Measurements from ENCODE around the gene PRKN.
"Not testable (repeated sequence)": the region's sequence is repeated elsewhere in the genome, so short reads cannot be mapped to it uniquely, and the experiment has no call there.

The PRKN gene

GRCh38 chr6:161503570-161503969 lies 1224.0 kb downstream of the PRKN start:
- Histone ChIP-seq H2AFZ (ENCODE audit: low read depth, low read length) (no peak overlapping the region), H4K20me1 (ENCODE audit: insufficient read depth, low read length) (no peaks in the 10 kb centered on the region), H3K27ac (ENCODE audit: low read length) (no peak overlapping the region), H3K79me2 (ENCODE audit: insufficient read depth, low read length) (no peaks in the 10 kb centered on the region), H3K9ac (ENCODE audit: low read depth, low read length) (no peak overlapping the region), H3K4me1 (ENCODE audit: insufficient read depth, low read length) (no peaks in the 10 kb centered on the region), H3K36me3 (ENCODE audit: insufficient read depth, low read length) (no peaks in the 10 kb centered on the region), H3K9me3 (ENCODE audit: insufficient read depth, low read length, severe bottlenecking) (no peaks in the 10 kb centered on the region), H3K4me3 (ENCODE audit: low read depth in 1 of 2, low read length in 2 of 2) (no peak overlapping the region), H3K4me2 (ENCODE audit: insufficient read depth, low read length) (no peak overlapping the region), H3K27me3 (ENCODE audit: insufficient read depth, low read length, poor library complexity) (no peaks in the 10 kb centered on the region)
- no peak for TF ChIP-seq CTCF (IDR thresholded peaks at IDR 0.05; ENCODE audit: borderline replicate concordance, extremely low read depth, low read length, poor library complexity, severe bottlenecking)
- no peak for TF ChIP-seq EZH2 (IDR thresholded peaks at IDR 0.05; ENCODE audit: borderline replicate concordance, low read depth, low read length, severe bottlenecking)
- ATAC-seq (ENCODE audit: insufficient read depth, low read depth) (no peak), DNase-seq (no peak)

GRCh38 chr6:161498881-161499280 lies 1228.7 kb downstream of the PRKN start:
- Histone ChIP-seq H3K4me2 (ENCODE audit: insufficient read depth, low read length) (no peak overlapping the region), H3K79me2 (ENCODE audit: insufficient read depth, low read length) (no peaks in the 10 kb centered on the region), H3K4me1 (ENCODE audit: insufficient read depth, low read length) (no peaks in the 10 kb centered on the region), H3K27ac (ENCODE audit: low read length) (no peak overlapping the region), H3K9ac (ENCODE audit: low read depth, low read length) (no peak overlapping the region), H3K27me3 (ENCODE audit: insufficient read depth, low read length, poor library complexity) (no peaks in the 10 kb centered on the region), H3K36me3 (ENCODE audit: insufficient read depth, low read length) (no peaks in the 10 kb centered on the region), H3K4me3 (ENCODE audit: low read depth in 1 of 2, low read length in 2 of 2) (no peak overlapping the region), H2AFZ (ENCODE audit: low read depth, low read length) (no peak overlapping the region), H3K9me3 (ENCODE audit: insufficient read depth, low read length, severe bottlenecking) (no peaks in the 10 kb centered on the region), H4K20me1 (ENCODE audit: insufficient read depth, low read length) (no peaks in the 10 kb centered on the region)
- no peak for TF ChIP-seq CTCF (IDR thresholded peaks at IDR 0.05; ENCODE audit: borderline replicate concordance, extremely low read depth, low read length, poor library complexity, severe bottlenecking)
- no peak for TF ChIP-seq EZH2 (IDR thresholded peaks at IDR 0.05; ENCODE audit: borderline replicate concordance, low read depth, low read length, severe bottlenecking)
- no peak for ATAC-seq (ENCODE audit: insufficient read depth, low read depth)
- DNase-seq, result no peak

GRCh38 chr6:161498359-161498758 lies 1229.2 kb downstream of the PRKN start:
- Histone ChIP-seq H3K4me2 (ENCODE audit: insufficient read depth, low read length) (no peak overlapping the region), H2AFZ (ENCODE audit: low read depth, low read length) (no peak overlapping the region), H4K20me1 (ENCODE audit: insufficient read depth, low read length) (no peaks in the 10 kb centered on the region), H3K9me3 (ENCODE audit: insufficient read depth, low read length, severe bottlenecking) (no peaks in the 10 kb centered on the region), H3K79me2 (ENCODE audit: insufficient read depth, low read length) (no peaks in the 10 kb centered on the region), H3K36me3 (ENCODE audit: insufficient read depth, low read length) (no peaks in the 10 kb centered on the region), H3K27me3 (ENCODE audit: insufficient read depth, low read length, poor library complexity) (no peaks in the 10 kb centered on the region), H3K4me3 (ENCODE audit: low read depth in 1 of 2, low read length in 2 of 2) (no peak overlapping the region), H3K27ac (ENCODE audit: low read length) (no peak overlapping the region), H3K9ac (ENCODE audit: low read depth, low read length) (no peak overlapping the region), H3K4me1 (ENCODE audit: insufficient read depth, low read length) (no peaks in the 10 kb centered on the region)
- ATAC-seq (ENCODE audit: insufficient read depth, low read depth), result no peak
- TF ChIP-seq CTCF (IDR thresholded peaks at IDR 0.05; ENCODE audit: borderline replicate concordance, extremely low read depth, low read length, poor library complexity, severe bottlenecking) (peak; percentile 15), EZH2 (IDR thresholded peaks at IDR 0.05; ENCODE audit: borderline replicate concordance, low read depth, low read length, severe bottlenecking) (no peak)
- no peak for DNase-seq

GRCh38 chr6:161496941-161497340 lies 1230.6 kb downstream of the PRKN start:
- no peak for DNase-seq
- Histone ChIP-seq H2AFZ (ENCODE audit: low read depth, low read length) (no peak overlapping the region), H3K4me2 (ENCODE audit: insufficient read depth, low read length) (no peak overlapping the region), H3K4me1 (ENCODE audit: insufficient read depth, low read length) (no peaks in the 10 kb centered on the region), H3K4me3 (ENCODE audit: low read depth in 1 of 2, low read length in 2 of 2) (no peak overlapping the region), H4K20me1 (ENCODE audit: insufficient read depth, low read length) (no peaks in the 10 kb centered on the region), H3K79me2 (ENCODE audit: insufficient read depth, low read length) (no peaks in the 10 kb centered on the region), H3K27ac (ENCODE audit: low read length) (no peak overlapping the region), H3K9me3 (ENCODE audit: insufficient read depth, low read length, severe bottlenecking) (no peaks in the 10 kb centered on the region), H3K36me3 (ENCODE audit: insufficient read depth, low read length) (no peaks in the 10 kb centered on the region), H3K9ac (ENCODE audit: low read depth, low read length) (no peak overlapping the region), H3K27me3 (ENCODE audit: insufficient read depth, low read length, poor library complexity) (no peaks in the 10 kb centered on the region)
- TF ChIP-seq CTCF (IDR thresholded peaks at IDR 0.05; ENCODE audit: borderline replicate concordance, extremely low read depth, low read length, poor library complexity, severe bottlenecking) (no peak), EZH2 (IDR thresholded peaks at IDR 0.05; ENCODE audit: borderline replicate concordance, low read depth, low read length, severe bottlenecking) (no peak)
- ATAC-seq (ENCODE audit: insufficient read depth, low read depth), result no peak

- H3K9ac ChIP-seq (ENCODE audit: low read depth, low read length); H3K79me2 ChIP-seq (ENCODE audit: insufficient read depth, low read length); H3K27ac ChIP-seq (ENCODE audit: low read length); H3K4me1 ChIP-seq (ENCODE audit: insufficient read depth, low read length); H2AFZ ChIP-seq (ENCODE audit: low read depth, low read length); H3K4me2 ChIP-seq (ENCODE audit: insufficient read depth, low read length); DNase-seq; H3K27me3 ChIP-seq (ENCODE audit: insufficient read depth, low read length, poor library complexity); H3K9me3 ChIP-seq (ENCODE audit: insufficient read depth, low read length, severe bottlenecking); H4K20me1 ChIP-seq (ENCODE audit: insufficient read depth, low read length); H3K4me3 ChIP-seq (ENCODE audit: low read depth in 1 of 2, low read length in 2 of 2); ATAC-seq (ENCODE audit: insufficient read depth, low read depth); H3K36me3 ChIP-seq (ENCODE audit: insufficient read depth, low read length): not testable (repeated sequence)
Measured at GRCh38 chr6:161496271-161496670, 1231.3 kb downstream of the PRKN start.

All from DND-41 (cell line).